ENCODE data around the gene ZNF444.

DNA sequence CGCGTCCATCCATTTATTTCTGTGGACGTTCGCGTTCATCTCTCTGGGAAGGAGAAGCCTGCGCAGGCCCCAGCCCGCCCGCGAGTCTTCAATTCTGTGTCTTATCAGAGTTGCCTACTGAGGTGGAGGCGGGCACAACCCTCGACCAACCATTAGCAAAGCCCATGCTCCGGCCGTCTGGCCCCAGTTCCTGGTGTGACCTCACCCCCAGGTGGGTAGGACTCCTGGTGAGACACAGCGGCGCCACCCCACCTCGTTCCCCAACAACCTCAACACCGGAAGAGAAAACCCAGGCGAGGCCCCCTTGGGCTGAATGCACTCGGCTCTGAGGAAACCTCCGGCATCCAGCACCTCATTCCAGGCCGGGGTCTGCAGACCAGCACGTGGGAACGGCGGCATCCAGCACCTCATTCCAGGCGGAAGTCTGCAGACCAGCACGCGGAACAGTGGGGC lies 34.7 kb upstream of the ZNF444 start:
- no peak for TF ChIP-seq CTCF (IDR thresholded peaks at IDR 0.05 in 8 of 11, conservative IDR thresholded peaks at IDR 0.05 in 3 of 11)
- TF ChIP-seq POLR2A (IDR thresholded peaks at IDR 0.05): no peak
- TF ChIP-seq POLR2AphosphoS5 (IDR thresholded peaks at IDR 0.05): no peak
